WTC11 (cell line): ENCODE data around the gene CCZ1. TPM values are rescaled to one million over a fixed set of nuclear protein-coding genes. Genes with fewer than 3 reads are reported as not detected.
"Not testable (repeated sequence)": the region's sequence is repeated elsewhere in the genome, so short reads cannot be mapped to it uniquely, and the experiment has no call there.

ENCODE experiments used
- ATAC-seq: fragments of 200-7000 bp; cut with Tn5 transposase; 2 replicates; pipeline ENCODE4 v1.10.0; 2021; ENCODE audit warnings: mild to moderate bottlenecking, moderate library complexity
- CTCF ChIA-PET: fragments of 300-600 bp; sonication (Branson Sonifier 250); formaldehyde crosslinking; loops from one replicate; lab custom pipeline; 2021; ENCODE audit warnings: antibody characterized with exemption; lab: Charles Lee
- POLR2A ChIA-PET: fragments of 350-600 bp; sonication (Branson Sonifier 250); formaldehyde crosslinking; loops from one replicate; lab custom pipeline; 2021; ENCODE audit warnings: antibody characterized with exemption; lab: Charles Lee
- DNase-seq: peaks from one replicate; pipeline ENCODE4 v3.0.0; 2021; ENCODE audit warnings: low spot score
- H3K27ac Mint-ChIP-seq: 2 replicates; pipeline ENCODE4 v1.8.0; 2021; ENCODE audit warnings: mixed read lengths
- H3K27me3 Mint-ChIP-seq: 2 replicates; pipeline ENCODE4 v1.8.0; 2021; ENCODE audit warnings: low read depth, mild to moderate bottlenecking, moderate library complexity, mixed read lengths
- H3K36me3 Mint-ChIP-seq: 2 replicates; pipeline ENCODE4 v1.8.0; 2021; ENCODE audit warnings: mixed read lengths
- H3K4me1 Mint-ChIP-seq: 2 replicates; pipeline ENCODE4 v1.8.0; 2022; ENCODE audit warnings: mixed read lengths
- H3K4me3 Mint-ChIP-seq: 2 replicates; pipeline ENCODE4 v1.8.0; 2021; ENCODE audit warnings: mild to moderate bottlenecking, moderate library complexity, mixed read lengths
- H3K9me3 Mint-ChIP-seq: 2 replicates; pipeline ENCODE4 v1.8.0; 2021; ENCODE audit warnings: mixed read lengths
- GABPB1 ChIP-seq: sonication (generic); formaldehyde crosslinking; IDR thresholded peaks from 2 replicates; pipeline ENCODE4 v1.8.1; 2023; ENCODE audit warnings: mild to moderate bottlenecking, missing genetic modification reagents
- GRHL2 ChIP-seq: fragments of 250-450 bp; sonication (Bioruptor Pico); IDR thresholded peaks from 2 replicates; pipeline ENCODE4 v1.8.0; 2022; ENCODE audit warnings: mild to moderate bottlenecking, moderate library complexity; ENCODE audit not compliant: insufficient replicate concordance, severe bottlenecking
- JUN ChIP-seq: sonication (generic); formaldehyde crosslinking; IDR thresholded peaks from 2 replicates; pipeline ENCODE4 v1.8.0; 2023; ENCODE audit warnings: mild to moderate bottlenecking, missing genetic modification reagents
- RORB ChIP-seq: fragments of 250-450 bp; sonication (Bioruptor Pico); IDR thresholded peaks from 2 replicates; pipeline ENCODE4 v1.9.0; 2021; ENCODE audit warnings: mild to moderate bottlenecking
- TEAD1 ChIP-seq: sonication (generic); formaldehyde crosslinking; IDR thresholded peaks from 2 replicates; pipeline ENCODE4 v1.8.0; 2022; ENCODE audit warnings: mild to moderate bottlenecking, missing genetic modification reagents
- TEAD4 ChIP-seq: sonication (generic); formaldehyde crosslinking; IDR thresholded peaks from 2 replicates; pipeline ENCODE4 v1.8.0; 2022; ENCODE audit warnings: mild to moderate bottlenecking, missing genetic modification reagents
- ZNF263 ChIP-seq: sonication (generic); formaldehyde crosslinking; IDR thresholded peaks from 2 replicates; pipeline ENCODE4 v1.8.1; 2022; ENCODE audit warnings: low read depth, mild to moderate bottlenecking, moderate library complexity, missing genetic modification reagents
- ZNF423 ChIP-seq: fragments of 250-450 bp; sonication (Bioruptor Pico); IDR thresholded peaks from 2 replicates; pipeline ENCODE4 v2.1.2; 2022; ENCODE audit warnings: mild to moderate bottlenecking, moderate library complexity
- total RNA-seq: library from RNA; stranded (reverse); gene quantifications from 3 replicates; pipeline ENCODE4 v1.2.3, GENCODE V29; 2021
- TF ChIP-seq, protein P1 (sequence below): sonication (generic); formaldehyde crosslinking; IDR thresholded peaks from 2 replicates; pipeline ENCODE4 v1.8.1; 2023; ENCODE audit warnings: mild to moderate bottlenecking, missing genetic modification reagents
- TF ChIP-seq, protein P2 (sequence below): sonication (generic); formaldehyde crosslinking; IDR thresholded peaks from 2 replicates; pipeline ENCODE4 v1.8.0; 2022; ENCODE audit warnings: mild to moderate bottlenecking, missing genetic modification reagents
- TF ChIP-seq, protein P3 (sequence below): sonication (generic); formaldehyde crosslinking; IDR thresholded peaks from 2 replicates; pipeline ENCODE4 v1.8.1; 2023; ENCODE audit warnings: mild to moderate bottlenecking, missing genetic modification reagents, borderline replicate concordance
- TF ChIP-seq, protein P4 (sequence below): fragments of 250-450 bp; sonication (Bioruptor Pico); conservative IDR thresholded peaks from 2 replicates; pipeline ENCODE4 v1.9.0; 2021; ENCODE audit warnings: mild to moderate bottlenecking

CCZ1 gene
- total RNA-seq, 1 experiment from 2014 or later: 124 TPM

DNA sequence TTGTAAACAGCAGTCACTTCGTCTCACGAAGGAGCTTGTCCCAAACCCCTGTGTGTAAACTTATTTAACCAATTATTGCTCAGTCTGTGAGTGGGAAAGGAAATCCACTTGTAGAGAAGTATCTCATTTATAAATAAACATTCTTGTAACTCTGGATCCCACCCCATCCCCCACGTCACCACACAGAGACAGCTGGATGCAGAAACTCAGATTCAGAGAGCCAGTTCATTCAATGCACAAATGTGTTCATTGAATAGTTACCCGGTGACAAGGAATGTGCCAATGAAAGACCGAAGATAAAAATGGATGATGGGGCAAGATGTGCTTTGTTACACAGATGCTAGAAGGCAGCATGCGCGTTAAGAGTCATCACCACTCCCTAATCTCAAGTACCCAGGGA, 26.2 kb upstream of the CCZ1 start:
- CTCF ChIA-PET: no interaction called here
- TF ChIP-seq ZNF423 (CRISPR knock-in tag): no peak
- TF ChIP-seq, protein P1, sequence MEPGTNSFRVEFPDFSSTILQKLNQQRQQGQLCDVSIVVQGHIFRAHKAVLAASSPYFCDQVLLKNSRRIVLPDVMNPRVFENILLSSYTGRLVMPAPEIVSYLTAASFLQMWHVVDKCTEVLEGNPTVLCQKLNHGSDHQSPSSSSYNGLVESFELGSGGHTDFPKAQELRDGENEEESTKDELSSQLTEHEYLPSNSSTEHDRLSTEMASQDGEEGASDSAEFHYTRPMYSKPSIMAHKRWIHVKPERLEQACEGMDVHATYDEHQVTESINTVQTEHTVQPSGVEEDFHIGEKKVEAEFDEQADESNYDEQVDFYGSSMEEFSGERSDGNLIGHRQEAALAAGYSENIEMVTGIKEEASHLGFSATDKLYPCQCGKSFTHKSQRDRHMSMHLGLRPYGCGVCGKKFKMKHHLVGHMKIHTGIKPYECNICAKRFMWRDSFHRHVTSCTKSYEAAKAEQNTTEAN (CRISPR knock-in tag): no peak
- TF ChIP-seq, protein P2, sequence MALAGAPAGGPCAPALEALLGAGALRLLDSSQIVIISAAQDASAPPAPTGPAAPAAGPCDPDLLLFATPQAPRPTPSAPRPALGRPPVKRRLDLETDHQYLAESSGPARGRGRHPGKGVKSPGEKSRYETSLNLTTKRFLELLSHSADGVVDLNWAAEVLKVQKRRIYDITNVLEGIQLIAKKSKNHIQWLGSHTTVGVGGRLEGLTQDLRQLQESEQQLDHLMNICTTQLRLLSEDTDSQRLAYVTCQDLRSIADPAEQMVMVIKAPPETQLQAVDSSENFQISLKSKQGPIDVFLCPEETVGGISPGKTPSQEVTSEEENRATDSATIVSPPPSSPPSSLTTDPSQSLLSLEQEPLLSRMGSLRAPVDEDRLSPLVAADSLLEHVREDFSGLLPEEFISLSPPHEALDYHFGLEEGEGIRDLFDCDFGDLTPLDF (CRISPR knock-in tag): no peak
- TF ChIP-seq JUN: no peak
- TF ChIP-seq, protein P3, sequence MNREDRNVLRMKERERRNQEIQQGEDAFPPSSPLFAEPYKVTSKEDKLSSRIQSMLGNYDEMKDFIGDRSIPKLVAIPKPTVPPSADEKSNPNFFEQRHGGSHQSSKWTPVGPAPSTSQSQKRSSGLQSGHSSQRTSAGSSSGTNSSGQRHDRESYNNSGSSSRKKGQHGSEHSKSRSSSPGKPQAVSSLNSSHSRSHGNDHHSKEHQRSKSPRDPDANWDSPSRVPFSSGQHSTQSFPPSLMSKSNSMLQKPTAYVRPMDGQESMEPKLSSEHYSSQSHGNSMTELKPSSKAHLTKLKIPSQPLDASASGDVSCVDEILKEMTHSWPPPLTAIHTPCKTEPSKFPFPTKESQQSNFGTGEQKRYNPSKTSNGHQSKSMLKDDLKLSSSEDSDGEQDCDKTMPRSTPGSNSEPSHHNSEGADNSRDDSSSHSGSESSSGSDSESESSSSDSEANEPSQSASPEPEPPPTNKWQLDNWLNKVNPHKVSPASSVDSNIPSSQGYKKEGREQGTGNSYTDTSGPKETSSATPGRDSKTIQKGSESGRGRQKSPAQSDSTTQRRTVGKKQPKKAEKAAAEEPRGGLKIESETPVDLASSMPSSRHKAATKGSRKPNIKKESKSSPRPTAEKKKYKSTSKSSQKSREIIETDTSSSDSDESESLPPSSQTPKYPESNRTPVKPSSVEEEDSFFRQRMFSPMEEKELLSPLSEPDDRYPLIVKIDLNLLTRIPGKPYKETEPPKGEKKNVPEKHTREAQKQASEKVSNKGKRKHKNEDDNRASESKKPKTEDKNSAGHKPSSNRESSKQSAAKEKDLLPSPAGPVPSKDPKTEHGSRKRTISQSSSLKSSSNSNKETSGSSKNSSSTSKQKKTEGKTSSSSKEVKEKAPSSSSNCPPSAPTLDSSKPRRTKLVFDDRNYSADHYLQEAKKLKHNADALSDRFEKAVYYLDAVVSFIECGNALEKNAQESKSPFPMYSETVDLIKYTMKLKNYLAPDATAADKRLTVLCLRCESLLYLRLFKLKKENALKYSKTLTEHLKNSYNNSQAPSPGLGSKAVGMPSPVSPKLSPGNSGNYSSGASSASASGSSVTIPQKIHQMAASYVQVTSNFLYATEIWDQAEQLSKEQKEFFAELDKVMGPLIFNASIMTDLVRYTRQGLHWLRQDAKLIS (CRISPR knock-in tag): no peak
- TF ChIP-seq, protein P4, sequence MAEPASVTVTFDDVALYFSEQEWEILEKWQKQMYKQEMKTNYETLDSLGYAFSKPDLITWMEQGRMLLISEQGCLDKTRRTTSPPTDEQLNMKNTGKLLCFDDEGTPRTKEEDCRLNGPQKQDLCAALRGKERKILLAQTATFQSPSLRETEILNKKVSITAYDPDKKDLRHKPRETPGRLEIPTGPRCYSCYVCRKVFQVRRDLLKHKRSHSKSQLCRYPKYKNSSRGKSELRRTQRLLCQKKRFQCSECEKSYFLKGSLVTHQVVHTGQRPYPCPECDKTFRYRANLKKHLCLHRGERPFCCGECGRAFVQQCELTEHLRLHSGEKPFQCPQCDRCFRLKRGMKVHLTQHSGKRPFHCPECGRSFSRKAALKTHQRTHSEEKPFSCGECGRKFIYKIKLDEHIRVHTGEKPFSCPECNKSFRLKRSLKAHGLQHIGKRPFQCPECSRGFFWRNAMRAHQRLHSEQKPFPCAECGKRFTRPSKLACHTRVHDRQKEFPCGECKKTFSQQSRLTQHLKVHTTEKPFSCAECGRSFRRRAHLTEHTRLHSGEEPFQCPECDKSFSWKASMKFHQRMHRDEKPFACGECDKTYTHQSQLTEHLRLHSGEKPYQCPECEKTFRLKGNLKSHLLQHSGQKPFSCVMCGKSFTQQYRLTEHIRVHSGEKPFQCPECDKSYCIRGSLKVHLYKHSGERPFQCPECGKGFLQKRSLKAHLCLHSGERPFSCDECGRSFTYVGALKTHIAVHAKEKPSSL: no peak
- no peak for TF ChIP-seq GRHL2
- no peak for TF ChIP-seq GABPB1 (CRISPR knock-in tag)
- TF ChIP-seq TEAD4 (CRISPR knock-in tag): no peak
- no peak for TF ChIP-seq RORB (CRISPR knock-in tag)
- no peak for TF ChIP-seq ZNF263 (CRISPR knock-in tag)
- TF ChIP-seq TEAD1 (CRISPR knock-in tag): no peak
- no peak overlapping the region for H3K4me3 Mint-ChIP-seq
- 0 out of 2 replicates have a peak, but pooled peaks cover 4% of the 10 kb centered on the region for H3K4me1 Mint-ChIP-seq
- POLR2A ChIA-PET: no interaction called here
- H3K36me3 Mint-ChIP-seq: no peaks in the 10 kb centered on the region
- no peak for DNase-seq
- H3K9me3 Mint-ChIP-seq: peaks cover 11% of the 10 kb centered on the region
- no peak for ATAC-seq
- H3K27ac Mint-ChIP-seq: no peak overlapping the region
- no peaks in the 10 kb centered on the region for H3K27me3 Mint-ChIP-seq

DNA sequence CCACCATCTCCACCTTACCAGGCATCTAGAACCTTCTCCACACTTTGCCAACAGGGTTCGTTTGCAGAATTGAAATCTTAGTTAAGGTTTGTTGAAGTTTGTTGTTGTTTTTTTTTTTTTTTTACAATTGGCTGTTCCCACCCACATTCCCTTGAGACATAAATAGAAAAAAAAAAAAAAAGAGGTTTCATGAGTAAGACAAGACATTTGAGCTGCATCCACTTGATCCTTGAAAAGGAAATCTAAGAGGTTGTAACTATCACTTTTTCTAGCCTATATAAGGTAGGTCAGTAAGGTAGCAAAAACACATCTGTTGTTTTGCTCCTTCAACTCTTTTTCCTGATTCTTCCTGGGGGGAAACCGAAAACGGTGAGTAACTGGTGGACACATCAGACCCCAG, 18.9 kb upstream of the CCZ1 start:
- POLR2A ChIA-PET, ATAC-seq, H3K36me3 Mint-ChIP-seq, H3K4me1 Mint-ChIP-seq, H3K27ac Mint-ChIP-seq, H3K9me3 Mint-ChIP-seq, H3K27me3 Mint-ChIP-seq, H3K4me3 Mint-ChIP-seq, DNase-seq: not testable (repeated sequence)
- CTCF ChIA-PET: interaction anchor here (0.6 to 0.7 kb wide), 2 partner anchors 11 to 25 kb away, joined by 3 to 4 read pairs; no protein-coding TSS in a partner anchor

DNA sequence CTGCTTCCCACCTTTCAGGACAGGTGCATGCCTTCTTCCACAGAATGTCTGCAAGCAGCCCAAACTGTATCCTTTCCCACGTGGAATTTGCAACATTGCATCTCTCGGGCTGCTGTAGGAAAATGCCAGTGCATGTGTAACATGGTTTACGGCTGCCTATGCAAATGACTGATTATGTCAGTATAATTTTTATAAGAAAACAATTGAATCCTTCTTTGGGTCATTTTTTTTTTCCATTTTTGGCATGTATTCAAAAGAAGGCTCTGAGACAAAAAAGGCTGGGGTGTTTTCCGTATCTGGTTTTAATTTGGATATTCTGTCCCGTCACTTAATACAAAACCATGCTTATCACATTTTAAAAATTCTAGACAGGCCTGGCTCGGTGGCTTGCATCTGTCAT, 18.4 kb upstream of the CCZ1 start:
- ATAC-seq, POLR2A ChIA-PET: not testable (repeated sequence)

DNA sequence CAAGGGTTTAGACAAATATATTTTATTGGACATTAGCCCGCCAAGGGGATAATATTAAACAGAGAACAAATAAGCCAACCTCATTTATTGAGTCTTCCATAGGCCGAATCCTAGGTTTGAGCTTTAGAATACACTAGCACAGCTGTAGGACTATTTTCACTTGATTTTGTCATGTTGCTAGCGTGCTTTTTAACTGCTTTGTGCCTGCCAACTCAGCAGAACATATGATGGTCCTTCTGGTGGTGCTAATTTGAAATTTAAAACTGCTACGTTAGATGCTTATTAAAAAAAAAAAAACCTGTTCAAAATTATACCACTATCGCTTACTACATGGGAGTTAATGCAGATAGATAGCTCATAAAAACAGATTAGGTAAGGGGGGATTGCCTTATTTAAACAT, 14.1 kb upstream of the CCZ1 start:
- H3K9me3 Mint-ChIP-seq, ATAC-seq, H3K4me3 Mint-ChIP-seq, H3K27me3 Mint-ChIP-seq, H3K36me3 Mint-ChIP-seq, CTCF ChIA-PET, DNase-seq, H3K27ac Mint-ChIP-seq, H3K4me1 Mint-ChIP-seq, POLR2A ChIA-PET: not testable (repeated sequence)

More for the DNA sequence above, 18.4 kb upstream of the CCZ1 start:
- CTCF ChIA-PET: interaction anchor here (0.6 to 0.7 kb wide), 2 partner anchors 12 to 25 kb away, joined by 3 to 4 read pairs; no protein-coding TSS in a partner anchor
- H3K27me3 Mint-ChIP-seq, H3K4me3 Mint-ChIP-seq, H3K27ac Mint-ChIP-seq, DNase-seq, H3K36me3 Mint-ChIP-seq, H3K4me1 Mint-ChIP-seq, H3K9me3 Mint-ChIP-seq: not testable (repeated sequence)

DNA sequence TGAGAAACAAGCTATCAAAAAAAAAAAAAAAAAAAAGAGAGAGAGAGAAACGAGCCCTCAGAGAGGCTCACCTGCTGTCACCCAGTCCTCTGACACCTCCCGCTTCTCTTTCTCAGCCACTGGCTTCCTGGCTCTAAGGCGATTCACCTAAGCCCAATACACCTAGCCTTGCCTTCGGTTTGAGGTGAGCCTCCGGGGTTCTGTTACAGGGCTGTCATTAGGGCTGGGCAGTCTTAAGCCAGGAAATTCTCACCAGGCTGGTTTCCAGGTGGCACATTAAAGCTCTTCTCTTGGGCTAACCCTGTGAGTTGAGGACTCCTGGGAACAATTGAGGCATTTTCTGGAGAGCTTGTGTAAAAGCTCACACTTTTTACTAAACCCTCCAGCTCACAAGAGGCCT, 10.5 kb upstream of the CCZ1 start:
- H3K27me3 Mint-ChIP-seq, H3K4me1 Mint-ChIP-seq, H3K4me3 Mint-ChIP-seq, POLR2A ChIA-PET, DNase-seq, H3K36me3 Mint-ChIP-seq, H3K9me3 Mint-ChIP-seq, H3K27ac Mint-ChIP-seq, ATAC-seq: not testable (repeated sequence)
- CTCF ChIA-PET: interaction anchor here (0.7 to 0.8 kb wide), 2 partner anchors 14 to 32 kb away, joined by 3 to 4 read pairs; no protein-coding TSS in a partner anchor

DNA sequence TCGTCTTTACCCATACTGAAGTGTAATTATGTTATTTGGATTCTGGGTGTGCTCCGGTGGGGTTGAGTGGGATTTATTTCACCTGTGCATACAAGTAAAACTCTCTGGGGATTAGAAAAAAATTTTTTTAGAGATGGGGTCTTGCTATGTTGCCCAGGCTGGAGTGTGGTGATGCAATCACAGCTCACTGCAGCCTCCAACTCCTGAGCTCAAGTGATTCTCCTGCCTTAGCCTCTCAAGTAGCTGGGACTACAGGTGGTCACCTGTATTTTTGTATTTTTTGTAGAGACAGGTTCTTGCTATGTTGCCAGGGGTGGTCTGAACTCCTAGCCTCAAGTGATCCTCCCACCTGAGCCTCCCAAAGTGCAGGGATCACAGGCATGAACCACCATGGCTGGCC, 8.3 kb upstream of the CCZ1 start:
- H3K9me3 Mint-ChIP-seq, H3K27me3 Mint-ChIP-seq, H3K4me1 Mint-ChIP-seq, ATAC-seq, DNase-seq, CTCF ChIA-PET, H3K36me3 Mint-ChIP-seq, POLR2A ChIA-PET, H3K27ac Mint-ChIP-seq, H3K4me3 Mint-ChIP-seq: not testable (repeated sequence)
